Activated B cell treated with CpG ODN at 0.5 μM for 24 hours (primary cell): ENCODE results near the gene KRT37. TPM values are rescaled to one million over a fixed set of nuclear protein-coding genes. Genes with fewer than 3 reads are reported as not detected.

Experiments
- ATAC-seq: fragments of 200-7000 bp; cut with Tn5 transposase; one replicate; pipeline ENCODE4 v1.10.0; 2021; ENCODE audit warnings: low read depth, mild to moderate bottlenecking, moderate library complexity
- CTCF ChIA-PET: fragments of 350-600 bp; sonication (Branson Sonifier 250); formaldehyde crosslinking; loops from one replicate; lab custom pipeline; 2021; ENCODE audit warnings: antibody characterized with exemption; lab: Charles Lee
- POLR2A ChIA-PET: fragments of 350-600 bp; sonication (Branson Sonifier 250); formaldehyde crosslinking; loops from one replicate; lab custom pipeline; 2021; ENCODE audit warnings: antibody characterized with exemption; lab: Charles Lee
- DNase-seq: peaks from one replicate; pipeline ENCODE4 v3.0.0; 2022
- H3K27ac Mint-ChIP-seq: one replicate; pipeline ENCODE4 v1.8.0; 2020; ENCODE audit warnings: mixed read lengths
- H3K27me3 Mint-ChIP-seq: one replicate; pipeline ENCODE4 v1.8.0; 2021; ENCODE audit warnings: mixed read lengths
- H3K36me3 Mint-ChIP-seq: one replicate; pipeline ENCODE4 v1.8.0; 2021; ENCODE audit warnings: low read depth, mixed read lengths
- H3K4me1 Mint-ChIP-seq: one replicate; pipeline ENCODE4 v1.8.0; 2021; ENCODE audit warnings: mixed read lengths
- H3K4me3 Mint-ChIP-seq: one replicate; pipeline ENCODE4 v1.8.0; 2020; ENCODE audit warnings: mild to moderate bottlenecking, mixed read lengths
- H3K9me3 Mint-ChIP-seq: one replicate; pipeline ENCODE4 v1.8.0; 2020; ENCODE audit warnings: mixed read lengths
- intact Hi-C: fragments of 100-400 bp; cut with micrococcal nuclease; formaldehyde crosslinking; loops from one replicate; pipeline ENCODE4 v1.15.1; 2024
- total RNA-seq: library from RNA; stranded (reverse); gene quantifications from 2 replicates; pipeline ENCODE4 v1.2.3, GENCODE V29; 2022
- TF ChIP-seq, protein P1 (sequence below): fragments of 200-600 bp; IDR thresholded peaks from one replicate; pipeline ENCODE4 v1.8.0; 2022; ENCODE audit warnings: antibody characterized with exemption, mild to moderate bottlenecking

Gene KRT37
- total RNA-seq, 1 donor from 2014 or later, result not detected

DNA sequence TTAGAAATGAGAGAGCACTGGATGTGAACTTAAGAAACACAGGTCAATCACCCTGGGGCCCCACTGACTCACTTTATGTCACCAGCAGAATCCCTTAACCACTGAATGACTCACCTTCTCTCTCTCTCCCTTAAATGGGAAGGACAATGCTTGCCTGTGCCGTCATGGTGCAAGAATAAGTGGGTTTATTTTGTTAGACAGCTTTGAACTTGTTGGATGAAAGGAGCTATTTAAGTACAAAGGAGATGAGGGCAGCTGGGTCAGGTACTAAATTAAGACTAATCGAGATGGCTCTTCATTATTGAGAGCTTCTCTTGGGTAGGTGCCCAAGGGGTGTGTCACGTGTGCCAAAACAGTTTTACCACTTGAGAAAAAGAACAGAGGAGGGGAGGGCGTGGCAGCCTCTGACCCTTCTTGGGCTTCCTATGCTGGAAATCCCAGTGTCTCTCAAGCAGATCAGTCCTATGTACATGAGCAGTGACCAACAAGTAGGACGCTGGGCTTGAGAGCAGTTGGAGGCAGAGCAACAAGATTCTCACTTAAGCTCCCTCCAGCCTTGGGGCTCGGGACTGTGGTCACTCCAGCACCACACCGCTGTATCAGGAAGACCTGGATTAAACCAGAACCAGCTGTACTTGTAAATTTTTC, 20.2 kb downstream of the KRT37 start:
- Mint-ChIP-seq H3K27ac (no peak overlapping the region), H3K36me3 (no peaks in the 10 kb centered on the region), H3K4me1 (no peaks in the 10 kb centered on the region), H3K4me3 (no peak overlapping the region), H3K9me3 (no peaks in the 10 kb centered on the region), H3K27me3 (peaks cover 10% of the 10 kb centered on the region)
- no peak for ATAC-seq
- TF ChIP-seq, protein P1, sequence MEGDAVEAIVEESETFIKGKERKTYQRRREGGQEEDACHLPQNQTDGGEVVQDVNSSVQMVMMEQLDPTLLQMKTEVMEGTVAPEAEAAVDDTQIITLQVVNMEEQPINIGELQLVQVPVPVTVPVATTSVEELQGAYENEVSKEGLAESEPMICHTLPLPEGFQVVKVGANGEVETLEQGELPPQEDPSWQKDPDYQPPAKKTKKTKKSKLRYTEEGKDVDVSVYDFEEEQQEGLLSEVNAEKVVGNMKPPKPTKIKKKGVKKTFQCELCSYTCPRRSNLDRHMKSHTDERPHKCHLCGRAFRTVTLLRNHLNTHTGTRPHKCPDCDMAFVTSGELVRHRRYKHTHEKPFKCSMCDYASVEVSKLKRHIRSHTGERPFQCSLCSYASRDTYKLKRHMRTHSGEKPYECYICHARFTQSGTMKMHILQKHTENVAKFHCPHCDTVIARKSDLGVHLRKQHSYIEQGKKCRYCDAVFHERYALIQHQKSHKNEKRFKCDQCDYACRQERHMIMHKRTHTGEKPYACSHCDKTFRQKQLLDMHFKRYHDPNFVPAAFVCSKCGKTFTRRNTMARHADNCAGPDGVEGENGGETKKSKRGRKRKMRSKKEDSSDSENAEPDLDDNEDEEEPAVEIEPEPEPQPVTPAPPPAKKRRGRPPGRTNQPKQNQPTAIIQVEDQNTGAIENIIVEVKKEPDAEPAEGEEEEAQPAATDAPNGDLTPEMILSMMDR, result no peak
- intact Hi-C loops, result no loop called here
- no peak for DNase-seq
- ChIA-PET POLR2A (no interaction called here), CTCF (interaction anchor here (0.9 to 1.2 kb wide), 2 partner anchors 13 kb away, joined by 3 read pairs; no protein-coding TSS in a partner anchor)

DNA sequence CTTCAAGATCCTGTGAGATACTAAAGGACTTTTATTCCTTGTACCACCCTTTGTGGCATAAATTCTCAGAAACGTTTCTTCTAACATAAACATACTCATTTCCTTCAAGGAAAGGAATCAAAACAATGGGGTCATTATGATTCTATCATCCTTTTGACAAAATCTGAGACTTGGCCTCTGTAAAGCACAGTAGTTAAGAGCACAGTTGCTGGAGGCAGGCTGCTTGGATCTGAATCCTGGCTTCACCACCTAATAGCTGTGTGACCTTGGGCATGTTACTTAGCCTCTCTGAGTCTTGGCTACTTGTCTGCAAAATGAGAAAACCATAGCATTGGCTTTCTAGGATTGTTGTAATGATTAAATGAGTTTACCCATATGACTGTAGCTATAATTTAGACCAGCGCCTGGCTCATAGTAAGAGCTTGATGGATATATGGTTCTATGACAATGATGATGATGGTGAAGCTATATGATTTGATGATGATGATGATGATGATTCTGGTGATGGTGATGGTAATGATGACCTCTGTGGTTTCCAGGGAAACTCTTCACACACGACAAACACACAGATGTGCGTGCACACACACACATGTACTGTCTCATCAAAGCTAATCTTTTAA, 20.9 kb downstream of the KRT37 start:
- H3K36me3 Mint-ChIP-seq, result no peaks in the 10 kb centered on the region
- ATAC-seq (no peak), DNase-seq (no peak)
- no peak overlapping the region for H3K4me3 Mint-ChIP-seq
- H3K4me1 Mint-ChIP-seq, result no peaks in the 10 kb centered on the region
- POLR2A ChIA-PET, result no interaction called here
- H3K27ac Mint-ChIP-seq, result no peak overlapping the region
- H3K27me3 Mint-ChIP-seq, result peaks cover 10% of the 10 kb centered on the region
- CTCF ChIA-PET, result interaction anchor here (0.9 to 1.2 kb wide), 2 partner anchors 12 to 14 kb away, joined by 3 read pairs; no protein-coding TSS in a partner anchor
- TF ChIP-seq, protein P1, result no peak
- no peaks in the 10 kb centered on the region for H3K9me3 Mint-ChIP-seq
- intact Hi-C loops, result no loop called here

DNA sequence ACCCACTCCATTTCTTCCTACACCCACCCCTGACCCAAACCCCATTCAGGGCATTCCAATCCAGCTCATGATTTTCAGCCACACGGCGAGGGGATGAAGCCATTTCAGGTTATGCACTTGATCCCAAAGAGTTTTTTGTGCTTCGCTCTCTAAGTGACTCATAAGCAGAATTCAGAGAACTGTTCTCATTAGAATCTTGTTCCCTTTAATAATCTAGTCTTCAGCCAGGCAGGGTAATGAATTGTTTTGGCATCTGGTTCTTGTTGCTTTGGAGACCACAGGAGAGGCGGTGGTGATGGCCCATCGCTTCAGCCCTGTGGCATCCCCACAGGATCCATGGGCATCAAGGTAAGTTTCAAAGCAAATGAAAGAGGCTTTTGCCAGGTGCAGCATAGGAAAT, 22.2 kb downstream of the KRT37 start:
- Mint-ChIP-seq H3K27me3 (peaks cover 10% of the 10 kb centered on the region), H3K4me3 (no peak overlapping the region), H3K9me3 (no peaks in the 10 kb centered on the region), H3K4me1 (no peaks in the 10 kb centered on the region), H3K27ac (no peak overlapping the region), H3K36me3 (no peaks in the 10 kb centered on the region)
- no peak for ATAC-seq
- DNase-seq, result no peak
- ChIA-PET POLR2A (no interaction called here), CTCF (no interaction called here)
- intact Hi-C loops, result no loop called here
- TF ChIP-seq, protein P1, result no peak

DNA sequence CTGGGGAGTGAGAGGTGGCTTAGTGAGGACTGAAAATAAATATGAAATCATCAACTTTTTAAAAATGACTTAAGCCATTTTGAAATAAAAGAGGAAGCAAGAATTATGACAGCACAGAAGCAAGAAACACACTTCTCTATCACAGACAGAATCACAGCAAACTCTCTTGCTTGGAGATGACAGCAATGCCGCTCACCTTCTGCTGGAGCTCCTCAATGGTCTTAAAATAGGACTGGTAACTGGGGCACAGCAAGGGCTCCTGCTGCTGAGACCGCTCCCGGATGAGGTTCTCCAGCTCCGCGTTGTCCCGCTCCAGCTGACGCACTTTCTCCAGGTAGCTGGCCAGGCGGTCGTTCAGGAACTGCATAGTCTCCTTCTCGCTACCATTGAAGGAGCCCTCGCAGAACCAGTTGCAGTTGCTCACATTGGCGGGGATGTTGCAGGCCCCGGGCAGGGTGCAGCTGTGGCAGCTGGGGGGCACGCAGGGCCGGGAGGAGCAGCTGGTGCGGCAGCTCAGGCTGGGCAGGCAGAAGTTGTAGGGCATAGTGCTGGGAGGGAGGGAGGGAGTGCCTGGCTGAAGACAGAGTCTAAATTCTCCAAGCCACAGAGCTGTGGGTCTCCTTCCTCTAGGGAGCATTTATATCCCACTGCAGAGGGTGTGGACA, 27.3 kb downstream of the KRT37 start, which contains the start of gene KRT31:
TSS of gene KRT31 (minus strand) at position 613 of the 665 bp plus-strand sequence. CDS start at position 544, 69 bp downstream.
- ATAC-seq (no peak), DNase-seq (no peak)
- ChIA-PET CTCF (no interaction called here), POLR2A (no interaction called here)
- Mint-ChIP-seq H3K27me3 (peaks cover 30% of the 10 kb centered on the region), H3K4me3 (no peak within 1 kb of the TSS), H3K27ac (no peak within 1 kb of the TSS), H3K36me3 (no peaks in the 10 kb centered on the region), H3K4me1 (no peaks in the 10 kb centered on the region), H3K9me3 (no peaks in the 10 kb centered on the region)
- intact Hi-C loops, result no loop called here
- TF ChIP-seq, protein P1, result no peak

DNA sequence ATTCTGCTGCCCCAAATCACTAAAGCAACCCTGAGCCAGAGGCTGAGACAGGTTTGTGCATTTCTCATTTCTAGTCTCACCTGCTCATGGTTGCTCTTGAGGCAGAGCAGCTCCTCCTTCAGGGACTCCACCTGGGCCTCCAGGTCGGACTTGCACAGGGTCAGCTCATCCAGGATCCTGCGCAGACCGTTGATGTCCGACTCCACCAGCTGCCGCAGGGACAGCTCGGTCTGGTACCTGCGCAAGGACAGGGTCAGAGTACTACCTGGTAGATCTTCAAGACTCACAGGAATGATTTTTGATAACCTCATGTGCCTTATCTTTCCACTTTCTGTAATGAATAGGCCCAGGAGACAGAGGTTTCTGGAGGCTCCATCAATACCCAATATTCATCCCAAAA, 28.0 kb downstream of the KRT37 start:
- no peaks in the 10 kb centered on the region for H3K9me3 Mint-ChIP-seq
- ChIA-PET POLR2A (no interaction called here), CTCF (no interaction called here)
- no peak overlapping the region for H3K27ac Mint-ChIP-seq
- TF ChIP-seq, protein P1, result no peak
- no peaks in the 10 kb centered on the region for H3K4me1 Mint-ChIP-seq
- no peak for DNase-seq
- intact Hi-C loops, result no loop called here
- H3K36me3 Mint-ChIP-seq, result no peaks in the 10 kb centered on the region
- no peak for ATAC-seq
- peaks cover 34% of the 10 kb centered on the region for H3K27me3 Mint-ChIP-seq
- no peak overlapping the region for H3K4me3 Mint-ChIP-seq
